ENCODE results near the gene ARFRP1. TPM values are rescaled to one million over a fixed set of nuclear protein-coding genes. Genes with fewer than 3 reads are reported as not detected.

The ARFRP1 gene
- total RNA-seq, 1 donor from 2014 or later, result 39.8 TPM

GRCh38 chr20:63680427-63680826 is 27.3 kb downstream of the ARFRP1 start:
- no peak overlapping the region for H3K27ac Mint-ChIP-seq (ENCODE audit: unreplicated experiment)
- no peak overlapping the region for H3K4me3 Mint-ChIP-seq (ENCODE audit: unreplicated experiment)
- no peaks in the 10 kb centered on the region for H3K27me3 Mint-ChIP-seq (ENCODE audit: low read depth)
- TF ChIP-seq, protein P1, sequence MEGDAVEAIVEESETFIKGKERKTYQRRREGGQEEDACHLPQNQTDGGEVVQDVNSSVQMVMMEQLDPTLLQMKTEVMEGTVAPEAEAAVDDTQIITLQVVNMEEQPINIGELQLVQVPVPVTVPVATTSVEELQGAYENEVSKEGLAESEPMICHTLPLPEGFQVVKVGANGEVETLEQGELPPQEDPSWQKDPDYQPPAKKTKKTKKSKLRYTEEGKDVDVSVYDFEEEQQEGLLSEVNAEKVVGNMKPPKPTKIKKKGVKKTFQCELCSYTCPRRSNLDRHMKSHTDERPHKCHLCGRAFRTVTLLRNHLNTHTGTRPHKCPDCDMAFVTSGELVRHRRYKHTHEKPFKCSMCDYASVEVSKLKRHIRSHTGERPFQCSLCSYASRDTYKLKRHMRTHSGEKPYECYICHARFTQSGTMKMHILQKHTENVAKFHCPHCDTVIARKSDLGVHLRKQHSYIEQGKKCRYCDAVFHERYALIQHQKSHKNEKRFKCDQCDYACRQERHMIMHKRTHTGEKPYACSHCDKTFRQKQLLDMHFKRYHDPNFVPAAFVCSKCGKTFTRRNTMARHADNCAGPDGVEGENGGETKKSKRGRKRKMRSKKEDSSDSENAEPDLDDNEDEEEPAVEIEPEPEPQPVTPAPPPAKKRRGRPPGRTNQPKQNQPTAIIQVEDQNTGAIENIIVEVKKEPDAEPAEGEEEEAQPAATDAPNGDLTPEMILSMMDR (IDR thresholded peaks at IDR 0.05), result no peak
- peaks cover 10% of the 10 kb centered on the region for H3K36me3 Mint-ChIP-seq (ENCODE audit: low read depth)
- DNase-seq (ENCODE audit: low spot score), result no peak
- H3K4me1 Mint-ChIP-seq (ENCODE audit: low read depth), result peaks cover 16% of the 10 kb centered on the region
- no peaks in the 10 kb centered on the region for H3K9me3 Mint-ChIP-seq (ENCODE audit: low read depth)

DNA sequence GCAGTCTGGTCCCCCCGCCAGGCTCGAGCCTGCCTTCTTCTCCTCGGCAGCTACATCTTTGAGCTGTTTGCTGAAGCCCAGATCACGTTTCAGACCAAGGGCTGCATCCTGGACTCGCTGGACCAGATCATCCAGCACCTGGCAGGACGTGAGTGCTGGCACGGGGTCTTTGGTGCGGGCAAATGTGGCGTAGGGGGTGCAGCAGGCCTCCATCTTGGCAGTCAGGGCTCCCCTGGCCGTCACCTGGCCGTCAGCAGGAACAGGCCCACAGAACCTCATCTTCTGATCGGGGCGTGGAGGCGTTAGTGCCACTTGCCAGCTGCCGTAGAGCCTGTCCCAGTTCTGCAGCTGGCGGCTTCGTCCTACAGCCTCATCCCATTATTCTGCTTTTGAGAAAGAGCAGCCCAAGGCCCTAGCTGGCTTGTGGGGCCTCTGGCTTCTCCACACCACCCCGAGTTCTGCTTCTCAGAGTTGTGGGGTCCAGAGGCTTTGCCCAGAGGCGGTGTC is 27.9 kb downstream of the ARFRP1 start:
- DNase-seq (ENCODE audit: low spot score), result no peak
- TF ChIP-seq, protein P1 (IDR thresholded peaks at IDR 0.05), result no peak
- H3K27ac Mint-ChIP-seq (ENCODE audit: unreplicated experiment), result no peak overlapping the region
- H3K36me3 Mint-ChIP-seq (ENCODE audit: low read depth), result peaks cover 11% of the 10 kb centered on the region
- no peaks in the 10 kb centered on the region for H3K9me3 Mint-ChIP-seq (ENCODE audit: low read depth)
- H3K4me1 Mint-ChIP-seq (ENCODE audit: low read depth), result peaks cover 16% of the 10 kb centered on the region
- no peaks in the 10 kb centered on the region for H3K27me3 Mint-ChIP-seq (ENCODE audit: low read depth)
- H3K4me3 Mint-ChIP-seq (ENCODE audit: unreplicated experiment), result no peak overlapping the region

GRCh38 chr20:63678667-63679465 is 28.9 kb downstream of the ARFRP1 start:
- Mint-ChIP-seq H3K4me3 (ENCODE audit: unreplicated experiment) (no peak overlapping the region), H3K4me1 (ENCODE audit: low read depth) (peaks cover 15% of the 10 kb centered on the region), H3K9me3 (ENCODE audit: low read depth) (no peaks in the 10 kb centered on the region), H3K27me3 (ENCODE audit: low read depth) (no peaks in the 10 kb centered on the region), H3K36me3 (ENCODE audit: low read depth) (peaks cover 11% of the 10 kb centered on the region), H3K27ac (ENCODE audit: unreplicated experiment) (no peak overlapping the region)
- no peak for DNase-seq (ENCODE audit: low spot score)
- TF ChIP-seq, protein P1 (IDR thresholded peaks at IDR 0.05), result no peak

- no peaks in the 10 kb centered on the region for H3K27me3 Mint-ChIP-seq (ENCODE audit: low read depth)
- H3K36me3 Mint-ChIP-seq (ENCODE audit: low read depth), result peaks cover 13% of the 10 kb centered on the region
- H3K4me3 Mint-ChIP-seq (ENCODE audit: unreplicated experiment), result no peak overlapping the region
- no peaks in the 10 kb centered on the region for H3K9me3 Mint-ChIP-seq (ENCODE audit: low read depth)
- H3K4me1 Mint-ChIP-seq (ENCODE audit: low read depth), result peaks cover 11% of the 10 kb centered on the region
- no peak overlapping the region for H3K27ac Mint-ChIP-seq (ENCODE audit: unreplicated experiment)
- TF ChIP-seq, protein P1 (IDR thresholded peaks at IDR 0.05), result no peak
- DNase-seq (ENCODE audit: low spot score), result no peak
Observed at GRCh38 chr20:63678071-63678470, 29.7 kb downstream of the ARFRP1 start.

DNA sequence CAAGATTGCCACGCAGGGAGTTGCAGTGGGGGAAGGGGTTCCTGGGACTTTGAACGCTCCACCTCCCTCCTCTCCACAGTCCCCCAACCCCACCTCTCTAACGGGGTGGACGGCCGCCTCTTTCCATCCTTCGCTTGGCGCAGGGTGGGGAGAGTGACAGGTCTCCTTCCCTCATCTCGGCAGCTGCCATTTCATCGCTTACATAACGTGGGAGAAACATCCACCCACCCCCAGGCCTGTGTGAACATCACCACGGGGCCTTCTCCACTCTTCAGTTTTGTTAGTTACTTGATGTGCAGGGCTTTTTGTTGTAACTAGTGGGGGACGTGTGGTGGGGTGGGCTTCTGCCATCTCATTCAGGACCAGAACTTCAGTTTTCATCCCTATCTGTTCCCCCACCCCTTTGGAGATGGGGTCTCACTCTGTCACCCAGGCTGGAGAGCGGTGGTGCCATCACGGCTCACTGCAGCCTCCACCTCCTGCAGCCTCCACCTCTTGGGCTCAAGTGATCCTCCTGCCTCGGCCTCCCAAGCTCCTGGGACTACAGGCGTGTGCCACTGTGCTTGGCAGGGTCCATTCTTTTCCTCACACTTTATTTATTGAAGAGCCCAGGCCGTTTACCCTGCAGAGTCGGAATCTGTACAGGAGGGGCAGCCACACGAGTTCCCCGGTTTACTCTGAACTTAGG is 32.0 kb downstream of the ARFRP1 start:
- Mint-ChIP-seq H3K27ac (ENCODE audit: unreplicated experiment) (no peak overlapping the region), H3K4me3 (ENCODE audit: unreplicated experiment) (no peak overlapping the region), H3K27me3 (ENCODE audit: low read depth) (no peaks in the 10 kb centered on the region), H3K9me3 (ENCODE audit: low read depth) (no peaks in the 10 kb centered on the region), H3K4me1 (ENCODE audit: low read depth) (no peaks in the 10 kb centered on the region), H3K36me3 (ENCODE audit: low read depth) (peaks cover 13% of the 10 kb centered on the region)
- no peak for DNase-seq (ENCODE audit: low spot score)
- TF ChIP-seq, protein P1 (IDR thresholded peaks at IDR 0.05), result no peak

All from chondrocyte (in vitro differentiated cells).